GM12892 (cell line): ENCODE results near the gene CDH13.

Experiments
- POLR2A ChIP-seq: IDR thresholded peaks from 2 replicates; pipeline ENCODE4 v1.6.1; 2011; ENCODE audit warnings: low read depth, low read length, control low read depth
- POLR2AphosphoS5 ChIP-seq: IDR thresholded peaks from 2 replicates; pipeline ENCODE4 v1.6.1; 2011; ENCODE audit warnings: low read depth, low read length, control low read depth

- TF ChIP-seq POLR2AphosphoS5 (no peak), POLR2A (no peak)
Measured at GRCh38 chr16:83720981-83721380, 1094.2 kb downstream of the CDH13 start.
